Stimulated activated CD8-positive, alpha-beta memory T cell treated with anti-CD3 and anti-CD28 coated beads, Interleukin-2, amount 100 ng/mL, for 1 hour (primary cell): ENCODE results near the gene DROSHA.

ENCODE experiments used
- DNase-seq, 2 donors: peaks; one replicate each; pipeline ENCODE4 v3.0.0-alpha.2; 2020; ENCODE audit warnings: low read depth in 2 of 2

Gene DROSHA

GRCh38 chr5:31465291-31465690 lies 66.6 kb downstream of the DROSHA start:
- no peak for DNase-seq

- DNase-seq = no peak
Observed at GRCh38 chr5:31464081-31464480, 67.8 kb downstream of the DROSHA start.

- no peak for DNase-seq
Observed at GRCh38 chr5:31463351-31463750, 68.5 kb downstream of the DROSHA start.

GRCh38 chr5:31459594-31459993 lies 72.3 kb downstream of the DROSHA start:
- no peak for DNase-seq

GRCh38 chr5:31455172-31455571 lies 76.7 kb downstream of the DROSHA start:
- DNase-seq = no peak

- DNase-seq = no peak
Observed at GRCh38 chr5:31453522-31453921, 78.4 kb downstream of the DROSHA start.

GRCh38 chr5:31452314-31452713 lies 79.6 kb downstream of the DROSHA start:
- no peak for DNase-seq

- no peak for DNase-seq
Observed at GRCh38 chr5:31449962-31450361, 81.9 kb downstream of the DROSHA start.

- no peak for DNase-seq
Observed at GRCh38 chr5:31449174-31449573, 82.7 kb downstream of the DROSHA start.

- no peak for DNase-seq
Observed at GRCh38 chr5:31445041-31445600, 86.8 kb downstream of the DROSHA start.

GRCh38 chr5:31443572-31443971 lies 88.3 kb downstream of the DROSHA start:
- no peak for DNase-seq

GRCh38 chr5:31442058-31442745 lies 89.7 kb downstream of the DROSHA start:
- no peak for DNase-seq

GRCh38 chr5:31436851-31437250 lies 95.0 kb downstream of the DROSHA start:
- DNase-seq = no peak

- DNase-seq = no peak
Observed at GRCh38 chr5:31435730-31436129, 96.2 kb downstream of the DROSHA start.

GRCh38 chr5:31434898-31435297 lies 97.0 kb downstream of the DROSHA start:
- DNase-seq = no peak

GRCh38 chr5:31433229-31433628 lies 98.7 kb downstream of the DROSHA start:
- DNase-seq = no peak

GRCh38 chr5:31427724-31428309 lies 104.1 kb downstream of the DROSHA start:
- DNase-seq = no peak

- DNase-seq = no peak
Observed at GRCh38 chr5:31427013-31427723, 104.7 kb downstream of the DROSHA start.

- DNase-seq = no peak
Observed at GRCh38 chr5:31421806-31422586, 109.9 kb downstream of the DROSHA start.

- DNase-seq = no peak
Observed at GRCh38 chr5:31417512-31417911, 114.4 kb downstream of the DROSHA start.

- no peak for DNase-seq
Observed at GRCh38 chr5:31416547-31416946, 115.3 kb downstream of the DROSHA start.

GRCh38 chr5:31415960-31416359 lies 115.9 kb downstream of the DROSHA start:
- DNase-seq = no peak
